ENCODE results near the gene LPO.

Gene LPO

GRCh38 chr17:58207451-58207850 lies 30.9 kb upstream of the LPO start:
- Histone ChIP-seq H3K4me1 (ENCODE audit: control insufficient read depth, low read depth, low read length) (no peaks in the 10 kb centered on the region), H3K9ac (ENCODE audit: low read length) (no peak overlapping the region), H3K36me3 (ENCODE audit: control insufficient read depth, low read depth, low read length) (peaks cover 10% of the 10 kb centered on the region), H3K9me3 (ENCODE audit: control insufficient read depth, low read depth, low read length) (no peaks in the 10 kb centered on the region), H3K27me3 (ENCODE audit: control insufficient read depth, insufficient read depth, low read length) (no peaks in the 10 kb centered on the region), H3K4me3 (ENCODE audit: low read length) (no peak overlapping the region), H3K27ac (ENCODE audit: low read length) (no peak overlapping the region)

GRCh38 chr17:58208344-58208743 lies 30.0 kb upstream of the LPO start:
- H3K9me3 ChIP-seq (ENCODE audit: control insufficient read depth, low read depth, low read length): no peaks in the 10 kb centered on the region
- H3K36me3 ChIP-seq (ENCODE audit: control insufficient read depth, low read depth, low read length): peaks cover 17% of the 10 kb centered on the region
- no peaks in the 10 kb centered on the region for H3K4me1 ChIP-seq (ENCODE audit: control insufficient read depth, low read depth, low read length)
- H3K9ac ChIP-seq (ENCODE audit: low read length): no peak overlapping the region
- no peaks in the 10 kb centered on the region for H3K27me3 ChIP-seq (ENCODE audit: control insufficient read depth, insufficient read depth, low read length)
- H3K27ac ChIP-seq (ENCODE audit: low read length): no peak overlapping the region
- no peak overlapping the region for H3K4me3 ChIP-seq (ENCODE audit: low read length)

GRCh38 chr17:58210922-58211321 lies 27.5 kb upstream of the LPO start:
- Histone ChIP-seq H3K9me3 (ENCODE audit: control insufficient read depth, low read depth, low read length) (no peaks in the 10 kb centered on the region), H3K27me3 (ENCODE audit: control insufficient read depth, insufficient read depth, low read length) (no peaks in the 10 kb centered on the region), H3K4me1 (ENCODE audit: control insufficient read depth, low read depth, low read length) (no peaks in the 10 kb centered on the region), H3K9ac (ENCODE audit: low read length) (no peak overlapping the region), H3K27ac (ENCODE audit: low read length) (no peak overlapping the region), H3K4me3 (ENCODE audit: low read length) (no peak overlapping the region), H3K36me3 (ENCODE audit: control insufficient read depth, low read depth, low read length) (peaks cover 23% of the 10 kb centered on the region)

DNA sequence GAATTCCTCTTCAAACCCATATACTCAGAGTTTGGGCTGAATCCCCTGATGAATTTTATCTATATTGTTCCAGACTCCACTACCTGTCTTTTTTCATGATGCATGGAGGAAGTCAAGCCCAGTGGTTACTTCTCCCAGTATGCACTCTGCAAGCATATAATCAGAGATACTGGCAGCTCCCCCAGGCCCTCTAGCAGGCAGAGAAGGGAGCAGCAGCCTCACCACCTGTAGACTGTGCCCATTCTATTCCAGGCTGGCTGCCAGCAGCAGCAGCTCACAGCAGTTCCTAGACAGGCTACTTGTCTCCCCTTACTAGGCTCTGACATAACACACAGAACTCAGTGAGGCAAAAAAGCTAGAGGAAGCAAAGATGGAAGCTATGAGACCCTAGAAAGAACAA lies 22.7 kb upstream of the LPO start:
- Histone ChIP-seq H3K9me3 (ENCODE audit: control insufficient read depth, low read depth, low read length) (no peaks in the 10 kb centered on the region), H3K4me1 (ENCODE audit: control insufficient read depth, low read depth, low read length) (peaks cover 6% of the 10 kb centered on the region), H3K36me3 (ENCODE audit: control insufficient read depth, low read depth, low read length) (peaks cover 18% of the 10 kb centered on the region), H3K27me3 (ENCODE audit: control insufficient read depth, insufficient read depth, low read length) (peaks cover 7% of the 10 kb centered on the region), H3K27ac (ENCODE audit: low read length) (no peak overlapping the region), H3K9ac (ENCODE audit: low read length) (no peak overlapping the region), H3K4me3 (ENCODE audit: low read length) (no peak overlapping the region)

GRCh38 chr17:58217766-58218165 lies 20.6 kb upstream of the LPO start:
- Histone ChIP-seq H3K9me3 (ENCODE audit: control insufficient read depth, low read depth, low read length) (no peaks in the 10 kb centered on the region), H3K27ac (ENCODE audit: low read length) (no peak overlapping the region), H3K4me1 (ENCODE audit: control insufficient read depth, low read depth, low read length) (peaks cover 6% of the 10 kb centered on the region), H3K36me3 (ENCODE audit: control insufficient read depth, low read depth, low read length) (peaks cover 11% of the 10 kb centered on the region), H3K27me3 (ENCODE audit: control insufficient read depth, insufficient read depth, low read length) (peaks cover 11% of the 10 kb centered on the region), H3K4me3 (ENCODE audit: low read length) (no peak overlapping the region), H3K9ac (ENCODE audit: low read length) (no peak overlapping the region)

DNA sequence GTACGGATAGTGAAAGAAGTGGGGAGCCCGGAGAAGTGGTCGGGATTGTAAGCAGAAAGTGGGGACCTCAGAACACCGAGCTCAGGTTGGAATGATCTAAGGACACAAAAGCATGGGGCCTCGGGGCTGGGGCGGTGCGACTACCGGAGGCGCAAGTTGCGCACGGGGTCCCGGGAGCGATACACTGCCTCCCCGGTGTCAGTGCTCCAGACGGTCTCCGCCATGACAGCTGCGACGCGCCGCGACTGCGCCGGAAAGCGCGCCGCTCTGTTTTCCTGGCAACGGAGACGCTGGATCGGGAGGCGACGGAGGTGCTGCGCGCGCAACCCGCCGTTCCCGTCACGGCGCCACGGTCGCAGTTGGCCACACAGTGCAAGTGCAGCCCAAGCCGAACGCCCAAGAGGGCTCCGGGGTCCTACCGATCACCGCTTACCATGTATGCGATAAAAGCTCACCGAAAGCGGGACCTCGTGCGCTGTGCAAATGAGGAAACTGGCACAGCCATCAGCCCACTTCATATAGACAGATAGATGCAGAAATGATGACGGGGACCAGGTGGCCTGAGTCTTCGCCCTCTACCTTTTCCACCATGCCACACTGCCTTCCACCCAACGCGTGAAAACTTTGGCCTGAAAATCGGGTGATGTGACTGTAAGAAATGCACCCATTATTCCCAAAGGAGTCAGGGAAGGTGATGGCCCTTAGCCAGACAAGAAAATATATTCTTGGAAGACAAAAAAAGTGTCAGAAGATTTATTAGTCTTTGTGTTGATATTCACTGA lies 19.2 kb upstream of the LPO start, which contains the start of gene MKS1:
Gene MKS1 (minus strand): TSS at position 249 of the 782 bp plus-strand sequence. CDS start 25 bp downstream, at position 224.
- peak within 1 kb of the TSS; percentile 61 for H3K4me3 ChIP-seq (ENCODE audit: low read length)
- no peaks in the 10 kb centered on the region for H3K9me3 ChIP-seq (ENCODE audit: control insufficient read depth, low read depth, low read length)
- no peaks in the 10 kb centered on the region for H3K36me3 ChIP-seq (ENCODE audit: control insufficient read depth, low read depth, low read length)
- H3K9ac ChIP-seq (ENCODE audit: low read length): peak within 1 kb of the TSS; percentile 31
- no peak within 1 kb of the TSS for H3K27ac ChIP-seq (ENCODE audit: low read length)
- H3K27me3 ChIP-seq (ENCODE audit: control insufficient read depth, insufficient read depth, low read length): peaks cover 11% of the 10 kb centered on the region
- H3K4me1 ChIP-seq (ENCODE audit: control insufficient read depth, low read depth, low read length): peaks cover 6% of the 10 kb centered on the region

- H3K36me3 ChIP-seq (ENCODE audit: control insufficient read depth, low read depth, low read length): no peaks in the 10 kb centered on the region
- no peaks in the 10 kb centered on the region for H3K9me3 ChIP-seq (ENCODE audit: control insufficient read depth, low read depth, low read length)
- H3K27ac ChIP-seq (ENCODE audit: low read length): no peak overlapping the region
- peak overlapping the region; percentile 61 for H3K4me3 ChIP-seq (ENCODE audit: low read length)
- H3K4me1 ChIP-seq (ENCODE audit: control insufficient read depth, low read depth, low read length): peaks cover 6% of the 10 kb centered on the region
- H3K9ac ChIP-seq (ENCODE audit: low read length): no peak overlapping the region
- peaks cover 11% of the 10 kb centered on the region for H3K27me3 ChIP-seq (ENCODE audit: control insufficient read depth, insufficient read depth, low read length)
Measured at GRCh38 chr17:58219789-58220183, 18.6 kb upstream of the LPO start.

- Histone ChIP-seq H3K27me3 (ENCODE audit: control insufficient read depth, insufficient read depth, low read length) (peaks cover 19% of the 10 kb centered on the region), H3K9me3 (ENCODE audit: control insufficient read depth, low read depth, low read length) (no peaks in the 10 kb centered on the region), H3K4me3 (ENCODE audit: low read length) (no peak overlapping the region), H3K27ac (ENCODE audit: low read length) (no peak overlapping the region), H3K36me3 (ENCODE audit: control insufficient read depth, low read depth, low read length) (no peaks in the 10 kb centered on the region), H3K4me1 (ENCODE audit: control insufficient read depth, low read depth, low read length) (peaks cover 9% of the 10 kb centered on the region), H3K9ac (ENCODE audit: low read length) (no peak overlapping the region)
Measured at GRCh38 chr17:58224315-58224714, 14.1 kb upstream of the LPO start.

DNA sequence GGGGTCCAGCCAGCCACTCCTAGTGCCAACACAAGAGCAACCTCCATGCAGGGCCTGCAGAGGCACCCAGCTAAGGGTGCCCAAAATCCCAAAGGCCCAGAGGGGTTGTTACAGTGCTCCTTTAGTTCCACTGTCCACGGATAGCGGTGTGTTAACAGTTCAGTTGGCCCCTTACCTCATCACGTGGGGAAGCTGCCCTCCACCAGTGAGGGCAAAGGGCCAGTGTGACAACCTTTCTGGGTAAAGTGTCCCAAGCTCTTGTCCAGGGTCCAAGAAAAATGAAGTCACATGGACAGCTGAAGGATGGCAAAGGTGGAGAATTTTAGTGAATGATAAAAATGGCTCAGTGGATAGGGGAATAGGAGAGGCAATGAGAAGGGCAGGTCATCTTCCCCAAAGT lies 10.7 kb upstream of the LPO start:
- H3K4me3 ChIP-seq (ENCODE audit: low read length): no peak overlapping the region
- peaks cover 5% of the 10 kb centered on the region for H3K4me1 ChIP-seq (ENCODE audit: control insufficient read depth, low read depth, low read length)
- peaks cover 7% of the 10 kb centered on the region for H3K27me3 ChIP-seq (ENCODE audit: control insufficient read depth, insufficient read depth, low read length)
- no peak overlapping the region for H3K27ac ChIP-seq (ENCODE audit: low read length)
- H3K9ac ChIP-seq (ENCODE audit: low read length): no peak overlapping the region
- H3K36me3 ChIP-seq (ENCODE audit: control insufficient read depth, low read depth, low read length): no peaks in the 10 kb centered on the region
- H3K9me3 ChIP-seq (ENCODE audit: control insufficient read depth, low read depth, low read length): no peaks in the 10 kb centered on the region

GRCh38 chr17:58228679-58229078 lies 9.7 kb upstream of the LPO start:
- Histone ChIP-seq H3K27me3 (ENCODE audit: control insufficient read depth, insufficient read depth, low read length) (peaks cover 7% of the 10 kb centered on the region), H3K27ac (ENCODE audit: low read length) (no peak overlapping the region), H3K36me3 (ENCODE audit: control insufficient read depth, low read depth, low read length) (no peaks in the 10 kb centered on the region), H3K9ac (ENCODE audit: low read length) (no peak overlapping the region), H3K9me3 (ENCODE audit: control insufficient read depth, low read depth, low read length) (no peaks in the 10 kb centered on the region), H3K4me1 (ENCODE audit: control insufficient read depth, low read depth, low read length) (peaks cover 5% of the 10 kb centered on the region), H3K4me3 (ENCODE audit: low read length) (no peak overlapping the region)

DNA sequence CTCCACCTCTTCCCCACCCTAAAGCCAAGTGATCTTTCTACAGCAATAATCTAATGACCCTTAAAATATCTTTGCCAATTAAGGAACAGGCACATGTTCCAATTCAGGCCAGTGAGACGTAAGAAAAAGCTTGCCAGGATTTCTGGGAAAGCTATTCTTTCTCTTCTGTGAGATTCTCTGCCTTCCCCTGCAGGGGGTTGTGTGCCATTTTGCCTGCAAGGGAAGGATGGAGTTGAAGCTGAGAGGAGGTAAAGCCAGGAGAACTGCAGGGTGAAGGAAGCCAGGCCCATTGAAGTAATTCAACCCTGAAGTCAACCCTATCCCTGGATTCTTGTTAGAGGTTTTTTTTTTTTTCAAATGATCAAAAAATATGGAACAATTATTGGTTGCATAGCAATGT lies 9.0 kb upstream of the LPO start:
- no peak overlapping the region for H3K9ac ChIP-seq (ENCODE audit: low read length)
- H3K27me3 ChIP-seq (ENCODE audit: control insufficient read depth, insufficient read depth, low read length): peaks cover 10% of the 10 kb centered on the region
- H3K27ac ChIP-seq (ENCODE audit: low read length): no peak overlapping the region
- no peak overlapping the region for H3K4me3 ChIP-seq (ENCODE audit: low read length)
- H3K9me3 ChIP-seq (ENCODE audit: control insufficient read depth, low read depth, low read length): no peaks in the 10 kb centered on the region
- peaks cover 5% of the 10 kb centered on the region for H3K4me1 ChIP-seq (ENCODE audit: control insufficient read depth, low read depth, low read length)
- H3K36me3 ChIP-seq (ENCODE audit: control insufficient read depth, low read depth, low read length): no peaks in the 10 kb centered on the region

- Histone ChIP-seq H3K9ac (ENCODE audit: low read length) (no peak overlapping the region), H3K27ac (ENCODE audit: low read length) (no peak overlapping the region), H3K9me3 (ENCODE audit: control insufficient read depth, low read depth, low read length) (no peaks in the 10 kb centered on the region), H3K36me3 (ENCODE audit: control insufficient read depth, low read depth, low read length) (no peaks in the 10 kb centered on the region), H3K4me1 (ENCODE audit: control insufficient read depth, low read depth, low read length) (peaks cover 5% of the 10 kb centered on the region), H3K4me3 (ENCODE audit: low read length) (no peak overlapping the region), H3K27me3 (ENCODE audit: control insufficient read depth, insufficient read depth, low read length) (peaks cover 13% of the 10 kb centered on the region)
Measured at GRCh38 chr17:58229881-58230280, 8.5 kb upstream of the LPO start.
